ENCODE measurements around the gene WNT3A. TPM values are rescaled to one million over a fixed set of nuclear protein-coding genes. Genes with fewer than 3 reads are reported as not detected.

WNT3A gene
- polyA plus RNA-seq, 1 donor, result not detected

DNA sequence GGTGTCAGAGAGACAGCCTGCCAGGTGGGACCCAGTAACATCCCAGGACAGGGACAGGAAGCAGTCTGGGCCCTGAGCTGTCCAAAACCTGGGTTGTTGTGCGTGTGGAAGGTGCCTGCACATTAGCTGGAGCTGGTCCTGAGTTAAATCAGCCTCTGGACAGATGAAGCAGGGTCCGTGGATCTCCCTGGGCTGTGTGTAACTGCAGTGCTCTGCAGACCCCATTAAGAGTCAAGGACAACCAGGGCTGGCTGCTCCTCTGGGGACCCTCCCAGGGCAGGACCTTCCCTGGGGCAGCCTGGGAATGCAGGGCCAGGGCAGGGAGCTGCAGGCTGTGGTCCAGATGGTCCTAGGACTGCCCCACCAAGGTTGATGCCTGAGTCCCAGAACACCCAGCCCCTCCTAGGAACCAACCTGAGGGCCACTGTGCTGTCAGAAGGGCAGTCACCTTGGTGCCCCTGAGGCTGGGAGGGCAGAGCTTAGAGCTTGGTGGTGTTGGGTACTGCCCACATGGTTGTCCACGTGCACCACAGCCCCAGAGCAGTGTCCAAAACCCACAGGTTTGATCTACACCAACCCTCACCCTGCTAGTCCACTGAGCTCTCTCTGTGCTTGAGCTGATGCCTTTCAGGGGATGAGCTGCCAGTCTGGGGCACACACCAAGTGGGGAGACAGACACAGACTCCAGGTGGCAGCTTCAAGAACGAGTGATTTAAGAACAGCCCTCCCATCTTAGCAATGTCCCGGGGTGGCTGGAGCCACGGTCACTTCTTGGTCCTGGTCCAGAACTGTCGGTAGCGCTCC, 99.4 kb downstream of the WNT3A start:
- Histone ChIP-seq H3K27ac (ENCODE audit: low read length) (no peak overlapping the region), H3K4me1 (ENCODE audit: control insufficient read depth, insufficient read depth, low read length) (peaks cover 32% of the 10 kb centered on the region), H3K36me3 (ENCODE audit: control insufficient read depth, insufficient read depth, low read length) (peaks cover 24% of the 10 kb centered on the region), H3K9me3 (ENCODE audit: control insufficient read depth, low read depth, low read length) (peaks cover 4% of the 10 kb centered on the region), H3K27me3 (ENCODE audit: control insufficient read depth, insufficient read depth, low read length) (no peaks in the 10 kb centered on the region), H3K4me3 (ENCODE audit: low read length) (no peak overlapping the region)
- no peak for DNase-seq
- WGBS (ENCODE audit: insufficient coverage, low lambda C conversion rate), result no CpG with 5 or more reads among the region's 8 CpGs

DNA sequence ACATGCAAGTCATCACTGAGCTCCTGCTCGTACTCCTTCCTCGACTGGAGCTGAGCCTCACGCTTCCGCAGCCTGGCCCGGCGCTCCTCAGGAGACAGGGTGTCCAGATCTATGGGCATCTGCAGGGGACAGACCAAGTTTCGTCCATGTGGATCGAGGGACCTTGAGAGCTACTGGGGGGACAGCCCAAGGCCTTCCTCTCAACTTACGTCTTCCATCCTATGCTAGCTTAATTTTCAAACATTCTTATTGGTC, 99.9 kb downstream of the WNT3A start:
- 100% methylated on average over 1 of the region's 9 CpGs for WGBS (ENCODE audit: insufficient coverage, low lambda C conversion rate)
- peaks cover 30% of the 10 kb centered on the region for H3K4me1 ChIP-seq (ENCODE audit: control insufficient read depth, insufficient read depth, low read length)
- H3K27me3 ChIP-seq (ENCODE audit: control insufficient read depth, insufficient read depth, low read length), result no peaks in the 10 kb centered on the region
- DNase-seq, result no peak
- H3K27ac ChIP-seq (ENCODE audit: low read length), result no peak overlapping the region
- H3K9me3 ChIP-seq (ENCODE audit: control insufficient read depth, low read depth, low read length), result peaks cover 4% of the 10 kb centered on the region
- no peak overlapping the region for H3K4me3 ChIP-seq (ENCODE audit: low read length)
- H3K36me3 ChIP-seq (ENCODE audit: control insufficient read depth, insufficient read depth, low read length), result peaks cover 22% of the 10 kb centered on the region

DNA sequence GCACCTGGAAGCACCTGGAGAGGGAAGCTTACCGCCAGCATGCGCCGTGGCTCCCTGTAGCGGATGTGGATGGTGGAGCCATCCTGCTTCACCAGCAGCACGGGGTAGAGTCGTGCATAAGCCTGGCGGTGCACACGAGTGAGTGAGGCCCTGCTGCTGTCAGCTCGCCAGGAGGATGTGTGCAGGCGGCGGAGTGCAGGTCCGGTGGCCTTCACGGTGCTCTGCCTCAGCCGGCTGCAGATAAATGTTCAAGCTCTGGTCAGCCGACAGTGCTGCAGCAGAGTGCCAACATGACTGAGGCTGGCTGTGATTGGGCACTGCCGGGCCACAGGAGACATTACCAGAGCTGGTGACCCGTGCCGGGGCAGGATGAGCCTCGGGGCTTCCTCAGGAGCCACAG, 100.8 kb downstream of the WNT3A start:
- Histone ChIP-seq H3K27ac (ENCODE audit: low read length) (no peak overlapping the region), H3K27me3 (ENCODE audit: control insufficient read depth, insufficient read depth, low read length) (no peaks in the 10 kb centered on the region), H3K4me3 (ENCODE audit: low read length) (no peak overlapping the region), H3K36me3 (ENCODE audit: control insufficient read depth, insufficient read depth, low read length) (peaks cover 22% of the 10 kb centered on the region), H3K4me1 (ENCODE audit: control insufficient read depth, insufficient read depth, low read length) (peaks cover 28% of the 10 kb centered on the region), H3K9me3 (ENCODE audit: control insufficient read depth, low read depth, low read length) (peaks cover 4% of the 10 kb centered on the region)
- no peak for DNase-seq
- WGBS (ENCODE audit: insufficient coverage, low lambda C conversion rate), result no CpG with 5 or more reads among the region's 19 CpGs

DNA sequence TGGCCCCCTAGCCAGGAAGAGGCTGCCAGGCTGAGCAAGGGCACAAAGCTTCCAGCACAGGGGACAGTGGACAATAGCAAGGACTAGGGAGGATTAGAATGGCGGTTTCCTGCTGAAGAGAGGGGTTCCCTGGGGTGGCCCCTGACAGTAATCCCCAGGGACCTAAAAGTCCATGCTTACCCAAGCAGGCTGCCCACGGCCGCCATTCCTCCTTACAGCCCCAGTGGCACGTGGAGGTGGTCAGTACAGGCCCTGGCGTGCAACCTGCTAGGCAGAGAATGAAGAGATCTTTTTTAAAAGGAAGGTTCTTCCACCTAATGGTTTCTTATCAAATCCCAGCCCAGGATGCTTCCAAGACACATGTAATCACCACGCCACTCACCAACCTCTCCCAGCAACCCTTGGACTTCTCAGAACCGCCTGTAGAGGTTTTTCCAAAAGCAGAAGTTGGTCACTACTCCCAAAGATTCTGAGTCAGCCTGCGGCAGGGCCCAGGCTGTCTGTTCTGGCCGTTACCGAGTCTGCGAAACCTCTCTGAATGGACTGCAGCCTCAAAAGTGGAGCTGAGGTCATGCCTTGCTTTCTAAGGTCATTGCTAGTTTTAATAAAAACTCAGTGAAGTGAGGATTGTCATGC, 101.4 kb downstream of the WNT3A start:
- H3K27ac ChIP-seq (ENCODE audit: low read length), result peak overlapping the region; percentile 68

DNA sequence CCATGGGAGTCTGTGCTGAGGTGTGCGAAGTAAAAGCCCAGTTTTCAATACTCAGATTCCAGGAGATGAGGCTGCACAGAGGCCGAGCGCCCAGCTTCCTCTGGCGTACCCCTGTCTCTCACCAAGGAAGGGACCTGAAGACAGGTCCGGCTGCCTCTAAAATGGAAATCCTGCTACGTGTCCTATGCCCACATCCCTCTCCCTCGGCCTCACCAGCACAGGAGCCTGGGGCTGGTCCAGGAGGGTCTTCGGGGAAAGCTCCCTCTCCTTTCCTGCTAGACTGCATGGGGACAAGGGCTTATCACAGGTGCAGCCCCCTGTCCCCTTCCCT, 101.9 kb downstream of the WNT3A start:
- DNase-seq, result no peak
- no CpG with 5 or more reads among the region's 8 CpGs for WGBS (ENCODE audit: insufficient coverage, low lambda C conversion rate)

More for the DNA sequence above, 101.4 kb downstream of the WNT3A start:
- peak overlapping the region; percentile 68 for H3K4me3 ChIP-seq (ENCODE audit: low read length)
- peaks cover 4% of the 10 kb centered on the region for H3K9me3 ChIP-seq (ENCODE audit: control insufficient read depth, low read depth, low read length)
- WGBS (ENCODE audit: insufficient coverage, low lambda C conversion rate), result no CpG with 5 or more reads among the region's 11 CpGs
- H3K4me1 ChIP-seq (ENCODE audit: control insufficient read depth, insufficient read depth, low read length), result peaks cover 28% of the 10 kb centered on the region
- DNase-seq, result no peak
- H3K27me3 ChIP-seq (ENCODE audit: control insufficient read depth, insufficient read depth, low read length), result no peaks in the 10 kb centered on the region
- H3K36me3 ChIP-seq (ENCODE audit: control insufficient read depth, insufficient read depth, low read length), result peaks cover 22% of the 10 kb centered on the region

DNA sequence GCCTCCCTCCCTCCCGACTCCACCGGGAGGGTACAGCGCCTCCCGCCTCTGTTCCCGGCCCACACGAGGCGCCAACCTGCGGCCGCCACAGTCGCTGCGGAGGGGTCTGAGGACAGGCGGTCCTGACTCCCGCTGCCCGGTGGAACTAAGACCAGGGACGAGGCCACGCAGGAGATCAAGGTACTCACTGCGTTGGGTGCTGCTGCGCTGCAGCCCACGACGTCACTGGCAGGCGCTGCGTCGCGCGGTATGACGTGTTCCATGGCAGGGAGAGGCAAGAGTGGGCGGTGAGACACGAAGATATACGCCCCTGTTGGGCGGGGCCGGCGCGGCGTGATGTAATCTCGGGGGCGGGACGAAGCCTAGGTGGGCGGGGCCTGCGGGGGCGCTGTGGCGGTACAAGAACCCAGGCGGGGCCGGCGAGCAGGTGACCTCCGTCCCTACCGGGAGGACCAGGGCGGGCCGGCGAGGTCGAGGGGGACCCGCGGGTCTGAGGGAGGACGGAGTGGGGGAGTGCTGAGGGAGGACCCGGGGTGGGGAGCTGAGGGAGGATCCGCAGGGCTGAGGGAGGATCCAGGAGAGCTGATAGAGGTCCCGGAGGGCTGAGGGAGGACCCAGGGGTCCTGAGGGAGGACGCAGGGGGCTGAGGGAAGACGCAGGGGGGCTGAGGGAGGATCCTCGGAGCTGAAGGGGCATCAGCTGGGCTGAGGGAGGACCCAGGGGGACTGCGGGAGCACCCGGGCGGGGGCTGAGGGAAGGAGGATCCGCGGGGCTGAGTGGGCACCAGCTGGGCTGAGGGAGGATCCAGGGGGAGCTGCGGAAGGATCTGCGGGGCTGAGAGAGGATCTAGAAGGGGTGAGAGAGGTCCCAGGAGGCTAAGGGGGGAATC, 102.5 kb downstream of the WNT3A start, which contains the start of gene MRPL55:
Gene MRPL55 (minus strand): TSS at position 227 of the 889 bp plus-strand sequence. CDS start 1,039 bp downstream, outside the sequence.
- Histone ChIP-seq H3K27ac (ENCODE audit: low read length) (peak within 1 kb of the TSS; percentile 99), H3K4me1 (ENCODE audit: control insufficient read depth, insufficient read depth, low read length) (peaks cover 20% of the 10 kb centered on the region), H3K4me3 (ENCODE audit: low read length) (peak within 1 kb of the TSS; percentile 68), H3K27me3 (ENCODE audit: control insufficient read depth, insufficient read depth, low read length) (no peaks in the 10 kb centered on the region), H3K36me3 (ENCODE audit: control insufficient read depth, insufficient read depth, low read length) (peaks cover 22% of the 10 kb centered on the region), H3K9me3 (ENCODE audit: control insufficient read depth, low read depth, low read length) (peaks cover 4% of the 10 kb centered on the region)
- peak; percentile 98 to 99 for DNase-seq
- 7% methylated on average over 3 of the region's 66 CpGs for WGBS (ENCODE audit: insufficient coverage, low lambda C conversion rate)

More for the DNA sequence above, 101.9 kb downstream of the WNT3A start:
- Histone ChIP-seq H3K36me3 (ENCODE audit: control insufficient read depth, insufficient read depth, low read length) (peaks cover 22% of the 10 kb centered on the region), H3K4me1 (ENCODE audit: control insufficient read depth, insufficient read depth, low read length) (peaks cover 24% of the 10 kb centered on the region), H3K4me3 (ENCODE audit: low read length) (peak overlapping the region; percentile 68), H3K27ac (ENCODE audit: low read length) (peak overlapping the region; percentile 68), H3K27me3 (ENCODE audit: control insufficient read depth, insufficient read depth, low read length) (no peaks in the 10 kb centered on the region), H3K9me3 (ENCODE audit: control insufficient read depth, low read depth, low read length) (peaks cover 4% of the 10 kb centered on the region)

DNA sequence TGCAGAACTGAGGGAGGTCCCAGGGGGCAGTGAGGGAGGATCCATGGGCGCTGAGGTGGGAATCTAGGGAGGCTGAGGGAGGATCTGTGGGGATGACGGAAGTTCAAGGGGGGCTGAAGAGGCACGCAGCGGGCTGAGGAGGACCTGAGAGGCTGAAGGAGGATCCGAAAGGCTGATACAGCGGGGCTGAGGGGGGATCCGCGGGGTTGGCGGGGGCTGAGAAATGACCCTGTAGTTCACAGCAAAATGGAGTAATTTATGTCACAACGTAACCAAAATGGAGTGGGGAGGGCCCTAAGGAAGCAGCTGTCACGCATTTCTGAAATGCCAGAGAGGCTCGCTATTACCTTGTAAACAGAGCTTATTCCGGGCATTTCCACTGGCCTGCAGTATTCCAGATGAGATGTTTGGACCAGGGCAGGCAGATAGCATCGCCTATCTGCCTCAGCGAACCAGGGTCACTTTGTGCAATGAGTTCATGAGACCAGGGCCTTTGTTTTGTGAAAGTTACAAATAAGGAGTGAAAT, 103.2 kb downstream of the WNT3A start:
- H3K36me3 ChIP-seq (ENCODE audit: control insufficient read depth, insufficient read depth, low read length), result peaks cover 22% of the 10 kb centered on the region
- peaks cover 20% of the 10 kb centered on the region for H3K4me1 ChIP-seq (ENCODE audit: control insufficient read depth, insufficient read depth, low read length)
- H3K27me3 ChIP-seq (ENCODE audit: control insufficient read depth, insufficient read depth, low read length), result no peaks in the 10 kb centered on the region
- H3K4me3 ChIP-seq (ENCODE audit: low read length), result peak overlapping the region; percentile 68
- peak; percentile 55 to 69 for DNase-seq
- peak overlapping the region; percentile 99 for H3K27ac ChIP-seq (ENCODE audit: low read length)
- no CpG with 5 or more reads among the region's 15 CpGs for WGBS (ENCODE audit: insufficient coverage, low lambda C conversion rate)
- H3K9me3 ChIP-seq (ENCODE audit: control insufficient read depth, low read depth, low read length), result peaks cover 4% of the 10 kb centered on the region

DNA sequence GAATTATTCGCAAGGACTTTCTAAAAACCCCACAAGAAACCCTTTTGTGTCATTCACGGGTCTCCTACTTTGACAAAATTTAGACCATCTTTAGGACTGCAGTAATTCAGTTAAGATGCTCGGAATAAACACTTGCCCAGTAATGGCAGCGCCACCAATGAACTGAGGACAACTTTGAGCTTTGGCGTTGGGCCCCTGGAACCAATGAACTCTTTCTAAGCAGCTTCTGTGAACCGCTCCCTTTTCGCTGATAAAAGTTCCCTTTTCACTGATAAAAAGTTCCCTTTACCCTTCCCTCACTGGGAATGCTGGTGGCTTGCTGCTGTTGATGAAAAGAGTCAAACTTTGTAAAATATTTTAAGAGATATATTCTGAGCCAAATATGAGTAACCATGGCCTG, 103.8 kb downstream of the WNT3A start:
- 67% methylated on average over 2 of the region's 7 CpGs for WGBS (ENCODE audit: insufficient coverage, low lambda C conversion rate)
- Histone ChIP-seq H3K4me3 (ENCODE audit: low read length) (no peak overlapping the region), H3K27ac (ENCODE audit: low read length) (peak overlapping the region; percentile 99), H3K4me1 (ENCODE audit: control insufficient read depth, insufficient read depth, low read length) (peaks cover 20% of the 10 kb centered on the region), H3K27me3 (ENCODE audit: control insufficient read depth, insufficient read depth, low read length) (no peaks in the 10 kb centered on the region), H3K9me3 (ENCODE audit: control insufficient read depth, low read depth, low read length) (peaks cover 4% of the 10 kb centered on the region), H3K36me3 (ENCODE audit: control insufficient read depth, insufficient read depth, low read length) (peaks cover 20% of the 10 kb centered on the region)
- peak; percentile 49 to 76 for DNase-seq

Data from large intestine (tissue), 3 donors.